ENCODE measurements around the gene ICA1.

Gene ICA1

DNA sequence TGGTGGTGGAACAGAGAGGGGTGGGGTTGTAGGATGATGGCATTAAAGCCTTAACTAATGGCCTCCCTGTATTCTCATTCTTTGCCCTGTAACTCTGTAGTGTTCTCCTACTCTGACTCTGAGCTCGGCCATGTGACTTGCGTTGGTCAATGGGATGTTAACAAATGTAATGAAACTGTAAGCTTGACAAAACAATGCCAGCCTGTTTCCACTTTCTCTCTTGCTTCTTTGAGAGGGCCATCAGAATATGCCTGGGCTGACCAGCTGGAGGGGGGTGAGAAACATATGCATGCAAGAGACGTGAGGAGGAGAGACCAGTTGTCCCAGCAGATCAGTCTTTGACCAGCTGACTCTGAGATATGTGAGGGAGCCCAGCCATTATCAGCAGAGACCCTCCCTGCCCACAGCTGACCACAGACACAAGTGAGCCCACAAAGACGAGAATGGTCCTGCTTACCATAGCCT lies 100.6 kb downstream of the ICA1 start:
- DNase-seq (ENCODE audit: low read depth, low spot score): no peak

DNA sequence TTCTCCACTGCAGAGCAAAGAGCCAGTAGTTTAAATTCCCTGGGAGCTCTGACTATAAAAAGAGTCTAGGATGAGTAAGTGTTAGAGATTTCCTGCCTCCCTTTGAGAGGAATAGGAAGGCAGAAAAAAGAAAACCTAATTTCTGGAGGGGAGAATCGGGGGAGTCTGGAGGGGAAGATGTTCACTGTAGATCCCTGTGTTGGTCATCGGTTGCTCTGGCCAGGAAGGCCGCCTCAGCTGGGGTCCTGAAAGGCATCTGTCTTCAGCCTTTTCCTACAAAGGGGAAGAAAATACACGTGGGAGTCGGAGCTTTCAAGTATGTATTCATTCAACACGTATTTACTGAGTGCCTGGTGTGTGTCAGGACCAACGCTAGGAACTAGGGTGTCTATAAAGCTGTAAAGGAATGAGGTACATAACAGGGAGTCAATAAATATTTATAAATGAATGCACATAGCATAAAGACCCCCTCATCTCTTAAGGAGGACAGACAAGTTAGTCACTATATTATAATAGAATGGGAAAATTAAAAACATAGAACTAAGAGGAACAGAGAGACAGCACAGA lies 101.1 kb downstream of the ICA1 start:
- DNase-seq (ENCODE audit: low read depth, low spot score): no peak

DNA sequence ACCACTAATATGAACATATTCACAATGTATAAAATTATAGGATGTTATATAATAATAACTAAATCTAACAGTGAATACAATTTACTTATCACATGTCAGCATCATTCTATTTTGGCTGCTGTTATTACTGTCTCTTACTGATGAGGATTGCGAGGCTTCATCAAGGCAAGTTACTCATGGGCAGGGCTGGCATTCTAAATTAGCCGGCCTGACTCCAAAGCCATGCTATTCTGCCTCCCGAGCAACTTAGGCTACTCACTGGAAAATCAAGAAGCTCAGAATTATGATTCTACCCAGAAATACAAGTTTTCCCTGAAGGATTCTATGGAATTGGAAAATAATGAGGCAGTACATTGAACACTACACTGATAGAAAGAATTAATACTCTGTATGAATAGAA lies 101.7 kb downstream of the ICA1 start:
- no peak for DNase-seq (ENCODE audit: low read depth, low spot score)

DNA sequence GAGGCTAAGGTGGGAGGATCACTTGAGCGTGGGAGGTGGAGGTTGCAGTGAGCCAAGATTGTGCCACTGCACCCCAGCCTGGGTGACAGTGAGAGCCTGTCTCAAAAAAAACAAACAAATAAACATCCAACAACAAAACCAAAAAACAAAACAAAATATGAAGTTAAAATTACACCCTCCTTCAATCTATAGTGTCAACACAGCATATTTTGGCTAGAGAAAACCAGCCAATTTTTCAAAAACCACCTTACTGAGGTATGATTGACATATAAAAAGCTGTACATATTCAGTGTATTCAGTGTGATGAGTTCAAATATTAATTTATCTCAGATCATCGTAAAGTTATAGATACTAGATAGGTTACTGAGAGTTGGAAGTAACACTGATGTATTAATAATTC lies 102.4 kb downstream of the ICA1 start:
- DNase-seq (ENCODE audit: low read depth, low spot score): no peak

DNA sequence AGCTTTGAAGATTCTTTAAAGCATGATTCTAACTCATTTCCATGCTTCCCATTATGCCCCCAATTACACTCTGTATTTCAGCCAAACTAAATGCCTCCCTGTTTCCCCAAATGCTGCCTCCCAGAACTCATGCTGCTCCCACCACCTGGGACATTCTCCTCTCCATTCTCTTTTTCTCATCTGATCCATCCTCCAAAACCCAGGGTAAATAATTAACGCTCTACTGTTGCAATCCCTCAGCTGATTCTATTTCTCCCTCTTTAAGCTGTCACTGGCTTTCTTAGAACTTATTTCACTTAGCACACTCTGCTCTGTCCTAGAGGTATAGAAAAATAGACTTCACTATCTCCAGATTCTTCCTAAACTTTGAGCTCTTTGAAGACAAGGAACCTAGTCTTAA lies 104.7 kb downstream of the ICA1 start:
- no peak for DNase-seq (ENCODE audit: low read depth, low spot score)

DNA sequence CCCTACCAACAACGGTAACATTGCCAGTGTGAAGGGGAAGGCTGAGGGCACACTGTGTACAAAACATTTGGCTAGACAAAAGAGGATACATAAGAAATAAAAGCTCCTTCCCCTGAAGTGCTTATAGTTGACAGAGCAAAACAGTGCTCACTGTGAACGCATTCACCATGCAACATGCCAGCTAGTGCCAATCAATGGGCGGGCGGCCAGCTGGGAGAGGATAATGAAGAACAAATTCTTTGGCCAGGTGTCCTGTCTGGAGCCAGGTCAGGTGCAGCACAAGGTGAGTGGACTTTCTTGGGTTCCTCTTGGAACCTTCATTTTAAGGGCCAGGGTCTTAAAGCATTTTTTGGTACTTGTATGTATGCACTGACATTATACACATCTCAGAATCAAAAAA lies 106.1 kb downstream of the ICA1 start:
- no peak for DNase-seq (ENCODE audit: low read depth, low spot score)

DNA sequence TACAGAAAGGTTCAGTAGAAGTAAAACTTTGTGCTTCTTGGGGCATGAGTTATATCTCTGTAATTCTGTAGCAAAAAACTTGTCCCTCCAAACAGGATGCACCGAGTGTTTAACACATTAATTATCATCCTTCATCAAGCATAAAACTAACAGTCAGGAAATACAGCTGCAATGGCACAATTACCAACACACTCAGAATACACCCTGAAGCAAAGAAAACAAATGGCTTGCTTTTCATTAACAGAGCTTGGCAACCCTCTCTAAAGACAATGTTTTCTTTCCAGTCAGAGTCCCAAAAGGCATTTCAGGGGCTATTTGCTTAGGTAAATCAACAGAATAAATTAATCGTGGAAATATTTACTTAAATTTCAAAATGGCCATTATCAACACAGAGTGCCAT lies 107.7 kb downstream of the ICA1 start:
- DNase-seq (ENCODE audit: low read depth, low spot score): no peak

DNA sequence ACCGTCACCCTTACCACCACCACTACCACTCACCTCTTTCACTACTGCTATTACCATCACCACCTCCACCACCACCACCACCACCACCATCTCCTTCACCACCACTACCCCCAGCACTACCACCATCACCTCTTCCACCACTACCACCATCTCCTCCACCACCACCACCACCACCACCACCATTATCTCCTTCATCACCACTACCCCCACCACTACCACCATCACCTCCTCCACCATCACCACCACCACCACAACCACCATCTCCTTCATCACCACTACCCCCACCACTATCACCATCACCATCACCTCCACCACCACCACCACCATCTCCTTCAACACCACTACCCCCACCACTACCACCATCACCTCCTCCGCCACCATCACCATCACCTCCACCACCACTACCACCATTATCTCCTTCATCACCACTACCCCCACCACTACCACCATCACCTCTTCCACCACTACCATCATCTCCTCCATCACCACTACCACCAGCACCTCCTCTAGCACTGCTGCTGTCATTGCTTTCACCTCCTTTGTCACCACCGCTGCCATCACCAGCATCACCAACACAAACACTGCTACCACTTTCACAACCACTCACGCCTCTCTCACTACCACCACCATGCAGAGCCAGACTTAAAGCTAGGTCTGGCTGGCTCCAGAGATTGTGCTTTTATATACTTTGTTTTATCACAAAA lies 109.3 kb downstream of the ICA1 start:
- no peak for DNase-seq (ENCODE audit: low read depth, low spot score)

DNA sequence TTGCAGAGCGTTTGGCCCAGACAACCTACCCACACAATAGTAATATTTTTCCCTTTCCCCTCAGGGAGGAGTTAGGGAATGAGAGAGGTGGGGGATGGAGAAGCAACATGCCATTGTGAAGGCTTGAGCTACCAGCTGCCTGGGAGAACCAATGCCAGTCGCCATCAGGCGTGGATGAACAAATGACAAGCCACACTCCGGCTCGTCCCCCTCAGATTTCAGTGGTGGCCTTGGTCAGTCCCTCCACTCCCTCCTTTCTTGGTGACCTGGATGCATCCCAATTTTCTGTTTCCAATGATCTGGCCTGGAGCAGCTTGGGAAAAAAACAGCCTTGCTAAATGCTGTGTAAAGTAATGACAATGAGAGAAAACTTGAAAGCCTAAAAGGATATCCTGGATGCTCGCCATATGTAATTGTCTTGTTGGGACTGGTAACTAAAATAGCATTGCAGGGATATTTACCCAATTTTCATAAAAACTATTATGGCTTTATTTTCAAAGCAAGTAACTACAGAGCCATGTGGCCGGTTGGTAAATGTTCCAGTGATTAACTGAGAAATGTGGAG lies 110.7 kb downstream of the ICA1 start:
- DNase-seq (ENCODE audit: low read depth, low spot score): no peak

DNA sequence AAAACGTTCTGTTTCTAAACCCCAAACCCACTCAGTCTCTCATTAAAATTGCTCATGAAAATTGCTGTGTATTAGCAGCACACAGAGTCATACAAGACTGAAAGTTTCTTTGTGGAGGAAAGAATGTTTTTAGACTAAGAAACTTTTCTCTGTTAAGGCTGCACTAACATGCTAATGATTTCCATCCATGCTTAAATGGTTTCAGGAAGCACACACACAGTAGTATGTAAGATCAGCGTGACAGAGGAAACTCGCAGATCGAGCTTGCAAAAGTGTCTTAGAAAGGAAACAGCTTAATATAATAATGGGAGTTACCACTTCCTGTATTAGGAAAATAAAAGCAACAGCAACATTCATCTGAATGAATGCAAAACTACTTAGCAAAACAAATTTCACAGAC lies 112.7 kb downstream of the ICA1 start:
- DNase-seq (ENCODE audit: low read depth, low spot score): no peak

DNA sequence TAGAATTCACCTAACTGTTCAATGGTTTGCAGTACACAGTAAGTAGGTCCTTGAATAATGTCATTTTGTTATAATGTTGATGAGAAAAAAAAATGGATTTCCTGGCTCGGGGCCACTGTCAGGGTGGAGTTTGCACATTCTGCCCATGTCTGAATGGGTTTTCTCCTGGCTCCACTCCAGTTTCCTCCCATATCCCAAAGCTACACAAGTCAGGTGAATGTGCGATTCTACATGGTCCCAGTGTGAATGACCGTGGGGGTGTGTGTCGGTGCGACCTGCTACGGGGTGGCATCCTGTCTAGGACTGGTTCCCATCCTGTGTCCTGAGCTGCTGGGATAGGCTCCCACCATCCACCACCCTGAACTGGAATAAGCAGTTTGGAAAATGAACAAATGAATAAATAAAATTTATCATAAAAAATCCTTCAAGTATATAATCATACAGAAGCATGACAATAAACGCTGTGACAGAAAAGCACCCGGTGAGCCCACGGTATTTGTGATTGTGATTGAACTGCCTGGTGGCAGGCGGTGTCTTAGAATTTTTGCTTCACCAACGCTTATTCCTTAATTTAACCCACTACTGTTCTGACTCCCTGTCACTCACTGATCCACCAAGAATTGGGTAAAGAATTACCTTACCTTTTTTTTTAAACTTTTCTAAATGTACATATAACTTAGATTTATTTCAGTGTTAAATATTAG lies 114.1 kb downstream of the ICA1 start:
- no peak for DNase-seq (ENCODE audit: low read depth, low spot score)

DNA sequence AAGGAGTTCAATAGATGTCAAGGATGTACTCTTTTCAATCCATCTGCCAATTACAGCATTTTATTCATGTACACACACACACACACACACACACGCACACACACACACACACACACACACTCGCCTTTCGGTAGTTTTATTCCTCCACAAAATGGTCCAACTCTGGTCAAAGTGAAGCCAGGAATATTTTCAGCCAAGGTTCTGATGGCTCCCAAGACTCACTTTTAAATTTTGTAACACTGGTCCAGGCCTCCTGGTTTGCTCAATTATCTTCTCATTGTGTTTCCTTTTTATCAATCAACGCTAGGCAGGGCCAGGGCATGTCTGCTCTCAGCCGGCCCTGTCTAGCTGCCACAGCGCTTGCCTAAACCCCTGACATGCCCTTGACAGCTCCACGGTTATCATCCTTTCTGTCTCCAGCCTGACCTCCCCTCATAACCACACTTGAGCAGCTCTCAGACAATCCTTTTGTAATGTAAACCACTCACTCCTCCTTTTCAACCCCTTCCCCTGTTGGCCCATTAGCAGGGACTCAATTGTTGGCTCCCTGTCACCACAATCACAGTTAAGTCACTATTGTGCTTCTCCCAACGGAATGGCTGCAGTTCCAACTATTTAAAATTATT lies 115.1 kb downstream of the ICA1 start:
- DNase-seq (ENCODE audit: low read depth, low spot score): no peak

DNA sequence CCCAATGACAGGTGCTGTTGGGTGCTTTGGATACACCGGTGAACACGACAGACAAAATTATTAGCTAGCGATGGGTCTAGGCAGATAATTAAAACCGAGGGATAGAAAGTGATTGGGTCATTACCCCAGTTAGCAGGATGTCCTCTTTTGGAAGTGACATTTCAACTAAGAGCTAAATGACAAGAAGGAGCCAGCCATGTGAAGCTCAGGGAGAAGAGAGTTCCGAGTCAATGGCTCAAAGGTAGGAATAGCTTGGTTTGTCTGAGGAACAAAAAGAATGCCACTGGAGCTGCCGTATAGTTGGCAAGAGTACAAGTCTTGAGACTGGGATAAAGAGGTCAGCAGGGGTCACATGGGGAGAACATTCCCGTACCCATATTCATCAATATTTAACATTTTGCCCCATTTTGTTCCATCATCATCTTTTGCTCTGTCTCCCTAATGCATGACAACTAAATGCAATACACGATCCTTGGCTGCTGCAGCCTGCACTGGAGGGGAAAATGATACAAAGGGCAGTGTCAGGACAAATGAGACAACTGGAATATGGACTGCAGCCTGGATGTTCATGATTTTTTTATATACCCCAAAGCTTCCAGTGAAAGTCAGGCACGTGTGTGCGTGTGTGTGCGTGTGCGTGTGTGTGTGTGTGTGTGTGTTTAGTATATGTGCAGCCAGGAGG lies 115.7 kb downstream of the ICA1 start:
- DNase-seq (ENCODE audit: low read depth, low spot score): no peak

DNA sequence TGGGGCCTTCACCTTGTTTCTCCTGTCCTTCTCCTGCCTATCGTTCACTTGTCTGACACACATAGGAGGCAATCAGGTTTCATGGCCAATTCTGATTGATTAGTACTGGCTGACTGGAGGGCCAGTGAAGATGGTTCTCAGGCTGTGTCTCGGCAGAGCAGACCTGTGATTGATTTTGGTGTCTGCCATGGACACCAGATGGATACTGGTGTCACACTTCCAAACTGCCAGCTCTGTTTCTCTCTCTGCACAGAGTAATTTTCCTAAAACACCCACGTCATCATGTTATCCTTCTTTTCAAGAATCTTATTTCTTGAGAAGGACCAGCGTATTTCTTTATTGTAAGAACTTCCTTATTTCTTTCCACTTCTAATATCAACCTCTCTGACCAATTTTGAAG lies 117.1 kb downstream of the ICA1 start:
- no peak for DNase-seq (ENCODE audit: low read depth, low spot score)

DNA sequence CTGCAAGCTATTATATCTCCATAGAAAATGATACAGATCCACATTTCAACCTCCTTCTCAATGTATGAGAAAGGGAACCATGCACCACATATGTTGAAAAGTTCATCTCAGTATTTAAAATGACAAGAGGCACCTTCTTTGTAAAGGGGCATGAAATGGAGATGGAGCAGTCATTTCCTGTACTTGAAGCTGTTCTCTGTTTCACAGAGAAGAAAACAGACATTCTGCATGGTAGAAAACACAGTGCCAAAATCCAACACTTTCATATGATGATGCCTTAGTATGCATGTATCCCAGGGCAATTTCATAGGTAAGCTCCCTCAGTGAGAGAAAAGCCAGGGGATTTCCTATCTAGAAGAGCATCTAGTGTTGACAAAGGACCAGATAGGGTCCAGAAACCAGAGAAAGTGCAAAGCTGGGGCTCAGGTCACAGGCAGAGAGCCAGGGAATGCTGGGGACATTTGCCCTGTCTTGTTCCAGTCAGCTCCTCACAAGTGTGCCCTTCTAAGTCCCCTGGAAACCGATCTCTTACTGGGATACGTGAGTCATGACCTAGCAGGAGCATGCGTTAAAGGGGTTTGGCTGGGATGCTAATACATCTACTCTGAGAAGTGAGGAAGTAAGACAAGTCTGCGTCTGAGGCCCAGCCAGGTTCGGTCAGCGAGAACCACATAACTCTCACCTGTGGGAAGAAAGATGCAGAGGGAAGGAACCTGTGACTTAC lies 118.7 kb downstream of the ICA1 start:
- no peak for DNase-seq (ENCODE audit: low read depth, low spot score)

DNA sequence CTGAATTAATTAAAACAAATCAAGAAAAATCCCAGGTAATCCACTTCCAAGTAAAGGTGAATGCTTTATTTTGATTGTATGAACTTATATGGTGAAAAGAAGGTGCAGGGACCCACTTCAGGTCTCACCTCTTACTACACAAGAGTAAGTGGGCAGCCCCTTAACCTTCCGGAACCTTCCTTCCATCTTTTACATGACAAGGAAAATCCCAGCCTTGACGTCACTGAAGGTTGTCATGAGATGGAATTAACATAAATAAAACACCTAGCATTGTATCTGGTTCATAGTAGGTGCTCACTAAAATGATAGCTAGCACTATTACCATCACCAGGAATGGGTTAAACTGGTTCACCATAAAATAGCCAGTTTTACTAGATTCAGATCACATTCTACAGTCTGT lies 119.5 kb downstream of the ICA1 start:
- DNase-seq (ENCODE audit: low read depth, low spot score): no peak

DNA sequence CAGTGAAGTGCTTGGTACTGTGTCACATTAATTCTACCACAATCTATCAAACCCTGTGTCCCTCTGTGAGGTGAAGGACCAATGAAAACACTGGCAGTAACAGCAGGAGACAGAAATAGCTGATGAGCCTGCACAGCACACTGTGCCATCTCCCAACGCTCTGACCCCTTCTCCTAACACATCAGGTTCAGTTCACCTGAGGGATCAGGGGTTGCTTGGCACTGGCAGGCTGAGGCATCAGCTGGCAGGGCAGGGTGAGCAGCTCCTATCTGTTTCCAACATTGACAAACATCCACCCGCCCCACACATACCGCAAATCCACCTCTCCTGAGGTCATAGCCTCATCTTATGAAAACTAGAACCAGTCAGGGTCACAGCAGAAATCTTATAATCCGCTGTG lies 120.9 kb downstream of the ICA1 start:
- DNase-seq (ENCODE audit: low read depth, low spot score): no peak

DNA sequence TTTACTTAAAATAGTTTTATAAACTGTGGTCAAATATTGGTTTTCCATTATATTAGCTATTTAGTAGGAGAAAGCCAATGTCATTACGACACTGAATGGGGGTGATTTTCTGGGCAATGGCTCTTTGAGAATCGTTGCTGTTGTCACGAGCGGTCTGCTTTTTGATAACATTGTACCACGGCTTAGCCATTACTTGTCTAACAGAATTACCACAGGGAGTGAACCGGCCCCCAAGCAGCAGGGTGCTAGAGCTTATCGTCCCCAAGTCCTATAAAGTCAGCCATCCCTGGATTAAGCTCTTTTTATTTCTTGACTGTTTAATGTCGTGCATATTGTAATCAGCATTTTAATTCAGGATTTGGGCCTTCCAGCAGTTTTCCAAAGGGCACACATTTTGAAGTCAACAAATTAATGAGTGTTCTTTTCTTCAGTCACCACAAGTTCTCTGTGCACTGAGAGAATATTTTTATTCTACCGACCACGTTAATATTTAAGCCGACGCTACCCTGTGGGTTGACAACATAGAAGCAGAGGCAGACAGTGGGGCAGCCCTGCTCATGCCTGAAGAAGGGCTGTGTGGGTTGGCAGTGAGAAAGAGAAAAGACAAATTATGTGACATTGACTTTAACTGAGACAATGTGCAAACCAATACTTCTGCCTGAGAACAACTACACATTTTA lies 125.8 kb downstream of the ICA1 start:
- DNase-seq (ENCODE audit: low read depth, low spot score): no peak

DNA sequence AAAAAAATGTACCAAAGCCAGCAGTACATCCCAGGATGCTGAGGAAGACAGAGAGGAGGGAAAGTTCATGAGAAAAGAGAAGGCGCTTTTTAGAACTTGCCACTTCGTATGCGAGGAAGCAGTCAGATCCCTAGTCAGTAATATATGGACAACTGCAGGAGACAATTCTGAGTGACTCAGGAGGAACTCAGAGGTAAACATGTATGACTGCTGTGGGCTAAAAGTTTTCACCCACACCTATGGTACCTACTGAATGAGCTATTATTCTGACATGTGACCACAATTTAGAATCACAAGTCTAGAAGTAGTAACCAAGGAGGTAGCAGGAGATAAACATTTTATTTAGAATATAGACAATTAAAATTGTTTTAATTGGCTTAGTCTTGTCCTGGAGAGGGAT lies 126.5 kb downstream of the ICA1 start:
- no peak for DNase-seq (ENCODE audit: low read depth, low spot score)

DNA sequence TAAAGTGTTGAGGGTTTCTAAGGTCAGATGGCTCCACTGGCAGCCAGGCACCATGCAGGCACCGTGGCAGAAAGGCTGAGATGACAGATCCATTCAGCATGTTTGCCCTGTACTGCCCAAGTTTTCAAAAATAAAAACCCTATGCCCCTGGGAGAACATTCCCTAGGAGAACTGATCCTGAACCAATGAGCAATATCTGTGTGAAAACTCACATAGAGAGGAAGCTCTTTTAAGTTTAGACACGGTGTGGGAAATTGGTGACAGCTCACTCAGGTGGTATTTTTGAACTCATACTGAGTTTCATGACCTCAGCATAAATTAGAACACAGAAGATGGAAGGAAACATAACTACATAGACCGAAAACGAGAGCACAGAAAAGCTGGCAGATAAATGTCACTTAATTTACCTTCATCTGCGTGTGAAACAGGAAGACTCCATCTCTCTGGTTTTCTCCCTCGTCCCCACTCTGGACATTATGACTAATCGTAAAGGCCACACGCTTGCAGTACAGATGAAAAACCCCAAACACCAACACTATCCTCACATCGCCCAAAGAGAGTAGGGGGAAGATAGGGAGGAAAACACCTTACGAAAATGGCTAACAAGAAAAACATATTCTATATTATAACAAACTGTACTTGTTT lies 127.8 kb downstream of the ICA1 start:
- DNase-seq (ENCODE audit: low read depth, low spot score): no peak

Measured in activated naive CD8-positive, alpha-beta T cell treated with anti-CD3 and anti-CD28 coated beads, Interleukin-2, amount 50 U/mL, for 16 hours (primary cell).